K562 (cell line): ENCODE data around the gene SHB. TPM values are rescaled to one million over a fixed set of nuclear protein-coding genes. Genes with fewer than 3 reads are reported as not detected.

ENCODE experiments used
- BHLHE40 ChIP-seq: IDR thresholded peaks from 2 replicates; pipeline ENCODE4 v1.6.1; 2011; ENCODE audit warnings: low read length, improper control_type of control experiment
- CEBPG ChIP-seq, 3 experiments: fragments of 200-800 bp in 1 of 3; sonication (Bioruptor generic) in 1 of 3; sonication (generic) in 1 of 3; formaldehyde crosslinking in 1 of 3; IDR thresholded peaks in 2 of 3; conservative IDR thresholded peaks in 1 of 3; 2 replicates each; pipeline versions ENCODE4 v1.6.1 to v1.8.0; 2016 to 2022; ENCODE audit warnings: missing compliant biosample characterization in 2 of 3, missing genetic modification characterization in 2 of 3, mild to moderate bottlenecking in 1 of 3, missing genetic modification reagents in 1 of 3
- FOXK2 ChIP-seq, 2 experiments: fragments of 450-650 bp; IDR thresholded peaks in 1 of 2; conservative IDR thresholded peaks in 1 of 2; 2 replicates each; pipeline ENCODE4 v1.6.1; 2016; ENCODE audit warnings: low read depth in 2 of 2, mild to moderate bottlenecking in 1 of 2
- MAZ ChIP-seq, 2 experiments: fragments of 450-650 bp in 1 of 2; sonication (generic) in 1 of 2; formaldehyde crosslinking; IDR thresholded peaks in 1 of 2; conservative IDR thresholded peaks in 1 of 2; 2 replicates each; pipeline versions ENCODE4 v1.4.0 to v1.5.0; 2020; ENCODE audit warnings: mild to moderate bottlenecking in 1 of 2, missing genetic modification reagents in 1 of 2
- NFIC ChIP-seq: fragments of 450-650 bp; IDR thresholded peaks from 2 replicates; pipeline ENCODE4 v1.6.1; 2017; ENCODE audit warnings: mild to moderate bottlenecking, inconsistent platforms
- SMAD4 ChIP-seq: fragments of 250-450 bp; sonication (Bioruptor Pico); conservative IDR thresholded peaks from 2 replicates; pipeline ENCODE4 v1.8.0; 2021; ENCODE audit warnings: inconsistent platforms, mild to moderate bottlenecking, moderate library complexity
- TBL1XR1 ChIP-seq, 2 experiments: IDR thresholded peaks; 2 replicates each; pipeline ENCODE4 v1.6.1; 2012; ENCODE audit warnings: improper control_type of control experiment in 2 of 2, low read length in 2 of 2, mild to moderate bottlenecking in 1 of 2
- TCF7 ChIP-seq: sonication (generic); IDR thresholded peaks from 2 replicates; pipeline ENCODE4 v1.6.1; 2016; ENCODE audit warnings: antibody characterized with exemption, borderline replicate concordance
- TEAD4 ChIP-seq, 2 experiments: sonication (generic) in 1 of 2; formaldehyde crosslinking in 1 of 2; IDR thresholded peaks; 2 replicates each; pipeline versions ENCODE4 v1.6.1 to v1.8.0; 2012 to 2022; ENCODE audit warnings: borderline replicate concordance in 1 of 2, inconsistent platforms in 1 of 2, low read length in 1 of 2, mild to moderate bottlenecking in 1 of 2, missing genetic modification reagents in 1 of 2
- ZFP36 ChIP-seq: fragments of 150-350 bp; IDR thresholded peaks from 2 replicates; pipeline ENCODE4 v1.6.1; 2018; ENCODE audit warnings: low read length, low read depth; ENCODE audit not compliant: partially characterized antibody
- polyA plus RNA-seq, 8 experiments: library from polyadenylated mRNA; depleted of rRNA in 4 of 8; stranded (reverse) in 5 of 8; unstranded in 3 of 8; fragments of >200 nt; fragmentation: Nextera tagmentation in 2 of 8; fragmentation: Illumina TruSeq in 1 of 8; extraction: Ambion mirVana in 2 of 8; extraction: Trizol in 1 of 8; gene quantifications; 2 replicates each; pipeline versions ENCODE4 v1.2.1 to v1.2.3, GENCODE V29; 2011 to 2014; ENCODE audit warnings: inconsistent platforms in 1 of 8, missing spikeins in 1 of 8
- total RNA-seq, 7 experiments: library from RNA; depleted of rRNA in 6 of 7; stranded (reverse); fragments of >200 nt in 6 of 7; fragmentation: Illumina TruSeq in 2 of 7; extraction: Trizol in 2 of 7; gene quantifications; 2 replicates each; pipeline versions ENCODE4 v1.2.1 to v1.2.3, GENCODE V29; 2011 to 2021; ENCODE audit warnings: low replicate concordance in 1 of 7

SHB gene
- total and polyA plus RNA-seq, 9 of the 15 experiments (the other 6 are each of a cell fraction or from before 2014, with no cell fraction given): 0.78 to 16.0 (median 5.3) TPM

DNA sequence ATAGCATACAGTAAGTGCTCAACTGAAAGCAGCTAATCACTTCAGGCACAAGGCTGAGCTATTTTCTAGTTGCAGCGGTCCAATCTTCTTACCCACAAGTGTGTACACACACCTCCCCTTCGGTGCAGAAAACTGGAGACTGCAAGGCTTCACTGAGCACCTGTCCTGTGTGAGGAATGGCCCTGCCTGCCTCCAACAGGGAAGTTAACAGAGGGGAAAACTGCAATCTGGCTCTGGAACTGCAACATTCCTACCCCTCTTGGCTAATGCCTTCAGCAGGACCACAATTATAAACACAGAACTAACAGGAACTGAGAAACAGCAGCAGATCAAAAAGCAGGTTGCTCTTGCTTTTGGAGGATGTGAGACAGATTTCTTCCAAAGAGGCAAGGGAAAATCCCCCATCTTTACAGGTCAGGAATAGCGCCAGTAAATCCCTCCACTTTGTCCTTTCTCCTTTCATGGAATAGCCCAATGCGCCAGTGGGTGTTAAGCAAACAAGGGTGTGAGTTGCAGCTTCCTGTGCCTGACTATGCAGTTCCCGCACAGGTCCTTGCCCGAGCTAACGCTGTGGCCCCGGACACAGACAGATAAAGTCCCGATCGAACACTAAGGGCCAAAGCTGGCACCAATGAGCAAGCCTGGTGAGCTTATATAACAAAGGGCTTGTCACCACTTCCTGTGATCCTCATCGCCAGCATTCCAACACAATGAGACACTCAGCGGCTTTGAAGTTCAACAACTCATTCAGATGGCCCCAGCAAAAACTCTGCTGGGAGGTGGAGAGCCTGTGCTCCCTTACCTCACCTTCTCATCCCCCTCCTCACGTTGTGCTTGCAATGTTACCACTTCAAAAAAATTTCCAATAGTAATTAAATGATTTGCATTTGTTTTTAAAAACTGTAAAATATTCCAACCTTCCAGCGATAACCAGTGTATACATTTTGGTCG lies 21.5 kb downstream of the SHB start (continued):
- TF ChIP-seq CEBPG (CRISPR knock-in tag; IDR thresholded peaks at IDR 0.05) (no peak), CEBPG (tag; conservative IDR thresholded peaks at IDR 0.05 in 1 of 2, IDR thresholded peaks at IDR 0.05 in 1 of 2) (peak in 1 of 2 experiments; percentile 74; a peak in 2 of 4 replicates), SMAD4 (CRISPR knock-in tag) (0 out of 2 replicates have a peak, but pooled peaks have one; percentile 31), TEAD4 (IDR thresholded peaks at IDR 0.05; ENCODE audit: low read length) (peak; percentile 81), TEAD4 (CRISPR knock-in tag; IDR thresholded peaks at IDR 0.05; ENCODE audit: borderline replicate concordance) (no peak), BHLHE40 (0 out of 2 replicates have a peak, but pooled peaks have one; percentile 11), TBL1XR1 (IDR thresholded peaks at IDR 0.05; ENCODE audit: low read length in 2 of 2) (no peak), FOXK2 (conservative IDR thresholded peaks at IDR 0.05 in 1 of 2, IDR thresholded peaks at IDR 0.05 in 1 of 2; ENCODE audit: low read depth in 2 of 2) (0 out of 4 replicates have a peak, but pooled peaks have one; percentile 10 to 26), ZFP36 (no peak), NFIC (peak; percentile 14; the same call in 1 of the 2 replicates), MAZ (CRISPR knock-in tag; conservative IDR thresholded peaks at IDR 0.05 in 1 of 2, IDR thresholded peaks at IDR 0.05 in 1 of 2) (0 out of 4 replicates have a peak, but pooled peaks have one; percentile 13 to 22), TCF7 (peak; percentile 87; the same call in 1 of the 2 replicates)
